GM21515 (cell line): Measurements from ENCODE around the gene COL4A5.

Source experiments
- ATAC-seq: cut with Tn5 transposase; IDR thresholded peaks from one replicate; pipeline ENCODE4 v1.9.1; 2021; ENCODE audit not compliant: unreplicated experiment

The COL4A5 gene

DNA sequence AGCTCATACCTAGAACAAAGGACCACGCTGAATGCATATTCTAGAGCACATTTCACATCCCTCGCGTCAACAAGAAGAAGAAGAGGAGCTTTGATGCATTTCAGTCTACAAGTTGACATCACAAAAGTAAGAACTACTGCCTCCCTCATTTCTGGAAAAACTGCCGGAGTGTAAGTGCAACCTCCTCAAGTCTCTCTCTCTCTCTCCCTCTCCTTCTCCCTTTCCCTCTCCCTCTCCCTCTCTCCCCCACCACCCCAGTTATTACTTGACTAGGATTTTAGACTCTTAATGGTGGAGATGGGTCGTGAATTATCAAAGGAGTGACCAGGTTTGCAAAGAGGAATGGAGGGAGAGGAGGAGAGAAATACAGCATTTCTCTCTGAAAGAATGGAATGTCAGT is 298.1 kb downstream of the COL4A5 start:
- no peak for ATAC-seq

DNA sequence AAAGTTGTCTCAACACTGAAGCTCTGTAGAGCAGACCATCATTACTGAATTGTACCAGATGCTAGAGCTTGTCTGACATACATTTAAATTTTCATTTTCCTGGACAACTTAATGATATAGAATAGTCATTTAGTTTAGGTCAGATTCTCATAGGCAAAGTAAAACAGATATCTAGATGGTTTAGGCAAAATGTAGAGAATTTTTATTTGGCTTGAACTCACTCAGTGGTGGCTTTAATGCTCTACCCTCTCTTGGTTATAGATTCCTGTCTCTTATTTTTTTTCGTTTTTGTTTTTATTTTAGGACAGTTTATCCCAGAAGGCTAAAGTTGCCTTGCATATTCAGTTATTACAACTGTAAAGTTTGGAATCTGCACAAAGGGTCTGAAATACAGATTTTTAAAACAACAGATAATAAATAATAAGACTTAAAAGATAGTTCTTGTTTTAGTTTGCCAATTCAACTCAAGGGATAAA is 300.7 kb downstream of the COL4A5 start:
- no peak for ATAC-seq
